GM18508 (cell line): ENCODE results near the gene MCM6.
"Not testable (repeated sequence)": the region's sequence is repeated elsewhere in the genome, so short reads cannot be mapped to it uniquely, and the experiment has no call there.

ENCODE experiments used
- ATAC-seq: cut with Tn5 transposase; IDR thresholded peaks from one replicate; pipeline ENCODE4 v1.9.1; 2021; ENCODE audit warnings: moderate number of reproducible peaks; ENCODE audit not compliant: insufficient read depth, unreplicated experiment

MCM6 gene

GRCh38 chr2:135825131-135825530, 51.1 kb downstream of the MCM6 start:
- ATAC-seq: no peak

- ATAC-seq: no peak
Measured at GRCh38 chr2:135822855-135823254, 53.4 kb downstream of the MCM6 start.

GRCh38 chr2:135821190-135821589, 55.1 kb downstream of the MCM6 start:
- ATAC-seq: no peak

GRCh38 chr2:135820003-135820618, 56.1 kb downstream of the MCM6 start:
- peak; percentile 78 for ATAC-seq

DNA sequence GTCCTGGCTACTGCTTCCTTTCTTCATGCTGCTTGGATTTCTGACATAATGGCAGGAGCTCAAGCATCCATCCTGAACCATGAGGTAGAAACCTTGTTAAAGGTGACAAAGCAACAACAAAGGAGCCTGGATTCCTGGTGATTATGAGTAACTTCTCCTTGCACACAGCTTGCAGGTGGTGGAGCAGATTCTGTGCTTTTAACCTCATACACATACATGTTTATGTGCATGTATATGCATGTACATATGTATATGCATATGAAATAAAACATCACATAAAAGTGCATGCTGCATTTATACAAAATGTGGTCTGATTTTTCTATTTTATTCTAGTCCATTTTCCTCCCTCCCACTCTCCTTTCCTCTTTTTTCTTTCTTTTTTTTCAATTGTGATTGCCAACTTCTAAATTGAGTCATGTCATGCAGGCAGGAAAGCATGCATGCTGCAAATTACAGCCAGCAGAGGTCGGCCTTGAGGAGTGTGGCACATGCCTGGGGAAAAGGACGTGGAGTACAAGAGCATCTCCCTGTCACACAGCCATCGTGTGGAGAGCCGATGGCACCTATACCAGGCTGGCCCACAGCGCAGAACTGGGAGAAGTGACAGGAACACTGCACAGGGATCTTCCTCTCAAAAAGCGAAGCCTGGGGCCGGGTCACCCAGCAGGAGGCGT, 57.2 kb downstream of the MCM6 start:
- no peak for ATAC-seq

GRCh38 chr2:135817951-135818350, 58.3 kb downstream of the MCM6 start:
- no peak for ATAC-seq

- no peak for ATAC-seq
Measured at GRCh38 chr2:135817466-135817865, 58.8 kb downstream of the MCM6 start.

- ATAC-seq: no peak
Measured at GRCh38 chr2:135815269-135815668, 61.0 kb downstream of the MCM6 start.

- ATAC-seq: no peak
Measured at GRCh38 chr2:135812907-135813511, 63.2 kb downstream of the MCM6 start.

DNA sequence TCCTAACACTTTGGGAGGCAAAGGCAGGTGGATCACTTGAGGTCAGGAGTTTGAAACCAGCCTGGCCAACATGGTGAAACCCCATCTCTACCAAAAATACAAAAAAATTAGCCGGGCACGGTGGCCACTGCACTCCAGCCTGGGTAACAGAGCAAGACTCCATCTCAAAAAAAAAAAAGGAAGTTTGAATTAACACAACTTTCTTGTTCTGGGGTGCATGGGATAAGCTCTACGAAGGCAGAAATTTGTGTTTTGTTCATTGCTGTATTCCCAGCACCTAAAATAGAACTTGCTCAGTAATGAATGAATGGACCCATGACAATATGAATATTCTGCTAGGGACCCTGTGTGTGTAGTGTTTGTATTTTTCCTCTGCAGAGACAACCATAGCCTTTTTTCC, 68.4 kb downstream of the MCM6 start:
- ATAC-seq: not testable (repeated sequence)

- no peak for ATAC-seq
Measured at GRCh38 chr2:135803278-135803677, 73.0 kb downstream of the MCM6 start.

- ATAC-seq: no peak
Measured at GRCh38 chr2:135802350-135802749, 73.9 kb downstream of the MCM6 start.

GRCh38 chr2:135800513-135801460, 75.5 kb downstream of the MCM6 start:
- no peak for ATAC-seq

- ATAC-seq: no peak
Measured at GRCh38 chr2:135799738-135800137, 76.5 kb downstream of the MCM6 start.

DNA sequence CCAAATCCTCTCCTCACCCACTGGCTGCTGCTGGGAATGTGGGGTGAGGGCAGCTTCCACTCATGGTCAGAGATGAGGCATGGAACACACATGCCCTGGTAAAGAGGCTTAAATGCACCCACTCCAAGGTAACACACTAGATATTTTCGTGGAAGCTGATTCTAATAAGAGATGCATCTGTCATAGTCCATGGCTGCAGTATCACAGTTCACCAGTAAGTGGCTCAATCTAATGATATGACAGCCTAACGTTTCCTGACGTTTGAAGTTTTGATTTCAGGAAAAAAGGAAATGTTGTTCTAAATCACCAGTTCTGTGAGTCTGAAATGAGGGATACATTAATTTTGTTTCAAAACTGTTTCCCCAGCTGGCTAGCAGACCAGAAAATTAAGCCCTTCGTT, 77.5 kb downstream of the MCM6 start:
- ATAC-seq: no peak

- ATAC-seq: no peak
Measured at GRCh38 chr2:135798275-135798705, 78.0 kb downstream of the MCM6 start.

DNA sequence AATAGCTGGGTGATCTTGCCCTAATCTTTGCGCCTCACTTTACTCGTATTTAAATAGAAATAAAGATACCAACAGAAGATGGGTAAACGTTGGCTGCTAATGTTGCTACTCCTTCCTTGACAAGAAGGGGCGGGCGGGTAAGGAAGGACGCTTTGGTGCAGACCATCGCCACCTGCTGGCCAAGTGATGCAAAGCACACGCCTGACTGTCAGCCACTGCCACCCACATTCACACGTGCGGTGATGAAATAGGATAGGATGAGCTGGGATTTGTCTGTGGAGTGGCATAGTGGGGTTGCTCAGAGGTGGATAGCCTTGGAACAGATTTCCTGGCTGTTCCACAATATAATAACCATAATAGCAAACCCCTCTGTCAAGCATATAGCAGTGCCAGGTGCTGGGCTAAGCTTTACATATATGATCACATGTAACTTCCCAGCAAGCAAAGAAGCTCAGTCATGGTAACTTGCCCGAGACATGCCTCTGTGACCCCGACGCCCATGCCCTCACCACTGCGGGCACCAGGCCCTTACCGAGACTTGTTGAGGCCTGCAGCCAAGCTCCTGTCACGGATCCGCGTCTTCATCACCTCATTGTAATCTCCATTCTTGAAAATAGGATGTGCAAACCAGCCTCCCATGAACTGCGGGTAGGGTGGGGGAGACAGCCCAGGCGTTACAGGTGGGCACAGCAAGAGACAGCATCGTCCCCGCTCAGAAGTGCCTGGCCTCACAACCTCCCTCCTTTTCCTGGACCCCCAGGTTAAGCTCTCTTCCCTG, 78.6 kb downstream of the MCM6 start:
- no peak for ATAC-seq

DNA sequence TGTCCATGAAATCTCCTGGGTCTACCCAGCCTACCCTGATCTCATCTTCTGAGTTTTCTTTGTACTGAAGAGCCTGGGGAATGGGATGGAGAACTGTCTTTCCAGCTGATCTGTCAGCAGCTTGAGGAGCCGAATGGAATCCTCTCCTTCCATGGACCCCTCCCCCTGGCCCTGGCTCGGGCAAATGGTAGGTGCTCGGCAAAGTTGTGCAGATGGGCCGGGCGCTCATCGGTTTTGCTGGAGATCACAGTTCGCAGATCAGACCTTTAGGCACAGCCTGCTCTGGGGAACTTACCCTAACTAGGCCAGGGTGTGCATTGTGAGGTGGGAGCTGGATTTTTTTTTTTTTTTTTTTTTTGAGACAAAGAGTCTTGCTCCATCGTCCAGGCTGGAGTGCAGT, 79.6 kb downstream of the MCM6 start:
- ATAC-seq: no peak

GRCh38 chr2:135795641-135796040, 80.6 kb downstream of the MCM6 start:
- ATAC-seq: not testable (repeated sequence)
